ENCODE data around the gene PADI3.
A peak's percentile ranks its signal among the peaks of the same experiment; 100 is the strongest.

The PADI3 gene, protein sequence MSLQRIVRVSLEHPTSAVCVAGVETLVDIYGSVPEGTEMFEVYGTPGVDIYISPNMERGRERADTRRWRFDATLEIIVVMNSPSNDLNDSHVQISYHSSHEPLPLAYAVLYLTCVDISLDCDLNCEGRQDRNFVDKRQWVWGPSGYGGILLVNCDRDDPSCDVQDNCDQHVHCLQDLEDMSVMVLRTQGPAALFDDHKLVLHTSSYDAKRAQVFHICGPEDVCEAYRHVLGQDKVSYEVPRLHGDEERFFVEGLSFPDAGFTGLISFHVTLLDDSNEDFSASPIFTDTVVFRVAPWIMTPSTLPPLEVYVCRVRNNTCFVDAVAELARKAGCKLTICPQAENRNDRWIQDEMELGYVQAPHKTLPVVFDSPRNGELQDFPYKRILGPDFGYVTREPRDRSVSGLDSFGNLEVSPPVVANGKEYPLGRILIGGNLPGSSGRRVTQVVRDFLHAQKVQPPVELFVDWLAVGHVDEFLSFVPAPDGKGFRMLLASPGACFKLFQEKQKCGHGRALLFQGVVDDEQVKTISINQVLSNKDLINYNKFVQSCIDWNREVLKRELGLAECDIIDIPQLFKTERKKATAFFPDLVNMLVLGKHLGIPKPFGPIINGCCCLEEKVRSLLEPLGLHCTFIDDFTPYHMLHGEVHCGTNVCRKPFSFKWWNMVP

DNA sequence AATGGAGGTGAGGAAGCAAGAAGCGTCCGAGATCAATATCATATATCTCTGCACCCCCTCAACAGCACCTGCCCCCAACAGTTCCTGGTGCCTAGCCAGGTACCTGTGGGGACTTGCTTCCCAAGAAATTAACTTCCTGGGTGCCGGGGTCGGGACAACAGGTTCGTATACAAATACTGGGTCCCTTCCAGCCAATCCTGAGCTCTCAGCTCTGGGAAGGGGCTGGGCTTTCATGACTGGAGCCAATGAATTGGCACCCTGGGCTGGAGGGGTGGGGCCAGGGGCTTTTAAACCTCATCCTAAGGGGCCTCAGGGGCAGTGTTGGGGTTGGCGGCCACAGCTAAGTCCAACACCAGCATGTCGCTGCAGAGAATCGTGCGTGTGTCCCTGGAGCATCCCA, at the start of gene PADI3:
Gene PADI3 (plus strand): TSS at position 318 of the 400 bp plus-strand sequence. CDS start 40 bp downstream, at position 358.
- no peak within 1 kb of the TSS for H3K4me3 ChIP-seq (ENCODE audit: low read depth, low read length)
- no peak for DNase-seq (ENCODE audit: low read depth)
- no peak for TF ChIP-seq CTCF (IDR thresholded peaks at IDR 0.05; ENCODE audit: insufficient read depth, low read depth, low read length, missing control alignments)

GRCh38 chr1:17199267-17200044, 49.4 kb upstream of the PADI3 start:
- H3K4me3 ChIP-seq (ENCODE audit: low read depth, low read length): no peak overlapping the region
- TF ChIP-seq CTCF (IDR thresholded peaks at IDR 0.05; ENCODE audit: insufficient read depth, low read depth, low read length, missing control alignments): no peak

DNA sequence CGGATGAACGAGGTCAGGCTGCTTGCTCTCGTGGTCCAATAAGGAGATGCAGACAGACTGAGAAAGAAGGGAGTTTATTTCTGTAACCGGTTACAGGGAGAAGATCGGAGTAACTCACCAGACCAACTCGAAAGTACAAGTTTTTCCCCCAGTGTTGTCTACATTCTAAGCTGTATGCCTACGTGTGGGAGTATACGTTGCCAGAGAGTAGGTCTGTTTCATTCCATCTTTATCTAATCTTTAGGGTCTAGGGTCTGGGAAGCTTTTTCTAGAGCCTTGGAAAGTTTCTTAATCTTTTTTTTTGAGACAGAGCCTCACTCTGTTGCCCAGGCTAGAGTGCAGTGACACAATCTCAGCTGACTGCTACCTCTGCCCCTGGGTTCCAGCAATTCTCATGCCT, 48.7 kb upstream of the PADI3 start:
- H3K4me3 ChIP-seq (ENCODE audit: low read depth, low read length): no peak overlapping the region
- no peak for DNase-seq (ENCODE audit: low read depth)
- no peak for TF ChIP-seq CTCF (IDR thresholded peaks at IDR 0.05; ENCODE audit: insufficient read depth, low read depth, low read length, missing control alignments)

More at GRCh38 chr1:17199267-17200044, 49.4 kb upstream of the PADI3 start:
- DNase-seq (ENCODE audit: low read depth): no peak

- no peak overlapping the region for H3K4me3 ChIP-seq (ENCODE audit: low read depth, low read length)
- no peak for TF ChIP-seq CTCF (IDR thresholded peaks at IDR 0.05; ENCODE audit: insufficient read depth, low read depth, low read length, missing control alignments)
- peak; percentile 12 for DNase-seq (ENCODE audit: low read depth)
Observed at GRCh38 chr1:17200756-17201155, 48.1 kb upstream of the PADI3 start.

GRCh38 chr1:17201201-17202021, 47.5 kb upstream of the PADI3 start:
- no peak overlapping the region for H3K4me3 ChIP-seq (ENCODE audit: low read depth, low read length)
- peak; percentile 4 for DNase-seq (ENCODE audit: low read depth)
- no peak for TF ChIP-seq CTCF (IDR thresholded peaks at IDR 0.05; ENCODE audit: insufficient read depth, low read depth, low read length, missing control alignments)

All from GM12865 (cell line).